ENCODE measurements around the gene NWD2. TPM values are rescaled to one million over a fixed set of nuclear protein-coding genes. Genes with fewer than 3 reads are reported as not detected.
A peak's percentile ranks its signal among the peaks of the same experiment; 100 is the strongest.

NWD2 gene
- total RNA-seq, 1 experiment from 2014 or later, result not detected

- Histone ChIP-seq H2BK12ac (ENCODE audit: insufficient read length, low read depth, low read length) (no peak overlapping the region), H4K8ac (replicated peaks; ENCODE audit: insufficient read length, low read depth, low read length) (no peak overlapping the region), H3K4ac (ENCODE audit: low read depth, low read length) (no peak overlapping the region), H3K4me2 (ENCODE audit: insufficient read depth, insufficient read length, low read length) (no peak overlapping the region), H3K56ac (ENCODE audit: insufficient read length, low read depth, low read length) (no peak overlapping the region), H3K79me2 (ENCODE audit: insufficient read depth, low read length) (no peaks in the 10 kb centered on the region), H2BK120ac (ENCODE audit: low read depth, low read length, poor library complexity, severe bottlenecking) (no peak overlapping the region), H4K20me1 (ENCODE audit: control insufficient read depth, insufficient read depth, insufficient read length) (no peaks in the 10 kb centered on the region), H3K23ac (ENCODE audit: insufficient read length, low read depth, low read length) (no peak overlapping the region), H2BK5ac (ENCODE audit: insufficient read length, low read length) (no peak overlapping the region), H2AK5ac (ENCODE audit: insufficient read length, low read length) (no peak overlapping the region), H2BK15ac (ENCODE audit: low read depth, low read length) (no peak overlapping the region), H2AFZ (ENCODE audit: low read length) (no peak overlapping the region), H4K5ac (ENCODE audit: insufficient read length, low read depth, low read length) (no peak overlapping the region), H4K91ac (ENCODE audit: insufficient read length, low read depth, low read length) (no peak overlapping the region), H2BK20ac (ENCODE audit: low read depth, low read length, poor library complexity, severe bottlenecking) (no peak overlapping the region), H3K9ac (ENCODE audit: extremely low read depth, insufficient read length, low read length) (no peak overlapping the region), H3K23me2 (ENCODE audit: insufficient read length, low read depth, low read length, poor library complexity, severe bottlenecking) (no peaks in the 10 kb centered on the region), H3K18ac (ENCODE audit: insufficient read length, low read depth, low read length) (no peak overlapping the region), H3K27me3 (ENCODE audit: insufficient read depth, low read length) (no peaks in the 10 kb centered on the region), H3K79me1 (ENCODE audit: insufficient read depth, low read depth, low read length, poor library complexity, severe bottlenecking) (no peaks in the 10 kb centered on the region), H3K4me1 (ENCODE audit: insufficient read depth, low read length) (no peaks in the 10 kb centered on the region), H3T11ph (ENCODE audit: low read length) (no peak overlapping the region), H3K9me3 (ENCODE audit: control insufficient read depth, low read depth, low read length) (no peaks in the 10 kb centered on the region), H3K27ac (ENCODE audit: insufficient read length, low read depth, low read length) (no peak overlapping the region), H3K14ac (ENCODE audit: insufficient read depth, low read length) (no peak overlapping the region)
- no peak for DNase-seq
- H3K4me3 Mint-ChIP-seq, result no peak overlapping the region
- no peaks in the 10 kb centered on the region for H3K9me3 Mint-ChIP-seq
- H3K27me3 Mint-ChIP-seq (ENCODE audit: low read depth), result no peaks in the 10 kb centered on the region
- WGBS (ENCODE audit: extremely low coverage, insufficient read length, low lambda C conversion rate), result no CpG with 5 or more reads among the region's 3 CpGs
- TF ChIP-seq CTCF (conservative IDR thresholded peaks at IDR 0.05), result peak; percentile 35; the same call in 2 of the 3 replicates
- H3K27ac Mint-ChIP-seq, result no peak overlapping the region
- H3K36me3 Mint-ChIP-seq (ENCODE audit: insufficient read depth in 1 of 3, low read depth in 3 of 3), result no peaks in the 10 kb centered on the region
- peaks cover 5 to 7% of the 10 kb centered on the region in 2 experiments for H3K4me1 Mint-ChIP-seq
These were observed 189.9 kb downstream of the NWD2 start for GRCh38 chr4:37434469-37434868.

Data from H9 (cell line).